HCT116 (cell line): ENCODE results near the gene SEPHS2. TPM values are rescaled to one million over a fixed set of nuclear protein-coding genes. Genes with fewer than 3 reads are reported as not detected.

Experiments used
- ATAC-seq: fragments of 200-7000 bp; cut with Tn5 transposase; 2 replicates; pipeline ENCODE4 v1.9.1; 2020; ENCODE audit warnings: mild to moderate bottlenecking, moderate library complexity
- BruUV-seq: library from RNA; stranded (reverse); fragments of 400-500 nt; replicated peaks from 2 replicates; lab custom pipeline; 2021; lab: Mats Ljungman, UMichigan
- CTCF ChIA-PET: fragments of 300-600 bp; sonication (Branson Sonifier 250); formaldehyde crosslinking; loops from one replicate; lab custom pipeline; 2021; ENCODE audit warnings: antibody characterized with exemption; lab: Charles Lee
- POLR2A ChIA-PET: fragments of 300-600, 350-600 bp; sonication (Branson Sonifier 250); formaldehyde crosslinking; loops from one replicate; lab custom pipeline; 2021; ENCODE audit warnings: antibody characterized with exemption; lab: Charles Lee
- RAD21 ChIA-PET, 2 experiments: fragments of 300-600 bp; sonication (Branson Sonifier 250); formaldehyde crosslinking; loops; one replicate each; lab custom pipeline; 2023; ENCODE audit warnings: low total read pairs in 2 of 2; ENCODE audit not compliant: uncharacterized antibody in 2 of 2, unreplicated experiment in 2 of 2, low non-redundant PET in 1 of 2; lab: Charles Lee
- DNase-seq: peaks from one replicate; pipeline ENCODE4 v3.0.0-alpha.2; 2010; ENCODE audit warnings: low read depth, low spot score
- H2AFZ ChIP-seq: fragments of 200-600 bp; shearing (Covaris generic), sonication (generic); 2 replicates; pipeline ENCODE4 v1.6.1; 2017; ENCODE audit warnings: low read depth, mixed run types, mixed read lengths, antibody characterized with exemption, low read length; ENCODE audit not compliant: poor library complexity, severe bottlenecking
- H3K27ac ChIP-seq: 2 replicates; pipeline ENCODE4 v1.5.1; 2012; ENCODE audit warnings: low read depth, low read length
- H3K27me3 ChIP-seq: fragments of 200-600 bp; sonication (generic); 2 replicates; pipeline ENCODE4 v1.6.1; 2016; ENCODE audit warnings: mixed run types, low read length, mixed read lengths; ENCODE audit not compliant: insufficient read depth
- H3K36me3 ChIP-seq, 2 experiments: fragments of 200-500 bp in 1 of 2; fragments of 200-600 bp in 1 of 2; sonication (Bioruptor generic) in 1 of 2; sonication (generic) in 1 of 2; 2 replicates each; pipeline versions ENCODE4 v1.5.1 to v1.6.1; 2014 to 2016; ENCODE audit warnings: low read length in 2 of 2, inconsistent platforms in 1 of 2, mixed read lengths in 1 of 2, mixed run types in 1 of 2; ENCODE audit not compliant: insufficient read depth in 2 of 2, control insufficient read depth in 1 of 2
- H3K4me1 ChIP-seq, 2 experiments: fragments of 200-600 bp in 1 of 2; sonication (generic) in 1 of 2; 2 replicates each; pipeline versions ENCODE4 v1.5.1 to v1.6.1; 2012 to 2017; ENCODE audit warnings: low read length in 2 of 2, inconsistent platforms in 1 of 2, mild to moderate bottlenecking in 1 of 2, mixed read lengths in 1 of 2, mixed run types in 1 of 2, moderate library complexity in 1 of 2; ENCODE audit not compliant: insufficient read depth in 2 of 2, control insufficient read depth in 1 of 2
- H3K4me2 ChIP-seq: fragments of 200-600 bp; sonication (generic); 2 replicates; pipeline ENCODE4 v1.6.1; 2017; ENCODE audit warnings: mixed run types, low read length, mixed read lengths
- H3K4me3 ChIP-seq, 2 experiments: fragments of 200-600 bp in 1 of 2; sonication (generic) in 1 of 2; replicated peaks in 1 of 2; 2 replicates each; pipeline ENCODE4 v1.5.1; 2011 to 2016; ENCODE audit warnings: low read length in 2 of 2, control low read depth in 1 of 2, low read depth in 1 of 2, mild to moderate bottlenecking in 1 of 2, mixed read lengths in 1 of 2, mixed run types in 1 of 2
- H3K79me2 ChIP-seq: fragments of 200-600 bp; sonication (generic); 2 replicates; pipeline ENCODE4 v1.6.1; 2017; ENCODE audit warnings: mild to moderate bottlenecking, mixed run types, low read length, moderate library complexity, mixed read lengths; ENCODE audit not compliant: insufficient read depth
- H3K9ac ChIP-seq: fragments of 200-600 bp; sonication (generic); 2 replicates; pipeline ENCODE4 v1.6.1; 2016; ENCODE audit warnings: low read length, mixed read lengths
- H3K9me2 ChIP-seq: fragments of 200-600 bp; sonication (generic), shearing (Covaris generic); 2 replicates; pipeline ENCODE4 v1.6.1; 2017; ENCODE audit warnings: mixed run types, mild to moderate bottlenecking, moderate library complexity; ENCODE audit not compliant: insufficient read depth
- H3K9me3 ChIP-seq, 2 experiments: fragments of 200-500 bp in 1 of 2; fragments of 200-600 bp in 1 of 2; sonication (Bioruptor generic) in 1 of 2; sonication (generic) in 1 of 2; 2 replicates each; pipeline ENCODE4 v1.6.1; 2014 to 2017; ENCODE audit warnings: low read length in 2 of 2, mixed read lengths in 2 of 2, inconsistent platforms in 1 of 2, low read depth in 1 of 2, mild to moderate bottlenecking in 1 of 2, mixed run types in 1 of 2, moderate library complexity in 1 of 2; ENCODE audit not compliant: control insufficient read depth in 1 of 2, insufficient read depth in 1 of 2
- H4K20me1 ChIP-seq: fragments of 200-600 bp; sonication (generic), shearing (Covaris generic); 2 replicates; pipeline ENCODE4 v1.6.1; 2017; ENCODE audit warnings: mixed run types, mild to moderate bottlenecking, moderate library complexity; ENCODE audit not compliant: insufficient read depth
- ATF3 ChIP-seq: IDR thresholded peaks from 2 replicates; pipeline ENCODE4 v1.6.1; 2012
- CBX3 ChIP-seq: IDR thresholded peaks from 2 replicates; pipeline ENCODE4 v1.6.1; 2012; ENCODE audit warnings: low read depth
- CEBPB ChIP-seq: IDR thresholded peaks from 2 replicates; pipeline ENCODE4 v1.6.1; 2012; ENCODE audit warnings: low read depth
- EGR1 ChIP-seq: IDR thresholded peaks from 2 replicates; pipeline ENCODE4 v1.6.1; 2012; ENCODE audit warnings: low read depth
- EZH2 ChIP-seq: fragments of 200-600 bp; sonication (generic); IDR thresholded peaks from 2 replicates; pipeline ENCODE4 v1.6.1; 2017; ENCODE audit warnings: antibody characterized with exemption, mixed run types
- EZH2phosphoT487 ChIP-seq: fragments of 200-600 bp; IDR thresholded peaks from 2 replicates; pipeline ENCODE4 v1.6.1; 2018; ENCODE audit warnings: antibody characterized with exemption, borderline replicate concordance
- POLR2AphosphoS5 ChIP-seq: IDR thresholded peaks from 2 replicates; pipeline ENCODE4 v1.6.1; 2011; ENCODE audit warnings: mild to moderate bottlenecking, low read depth, low read length, moderate library complexity
- SIN3A ChIP-seq: IDR thresholded peaks from 2 replicates; pipeline ENCODE4 v1.6.1; 2012; ENCODE audit warnings: low read depth
- SP1 ChIP-seq: IDR thresholded peaks from 2 replicates; pipeline ENCODE4 v1.6.1; 2012; ENCODE audit warnings: low read depth
- TCF7L2 ChIP-seq: IDR thresholded peaks from 2 replicates; pipeline ENCODE4 v1.7.0; 2011; ENCODE audit warnings: borderline replicate concordance, inconsistent platforms; ENCODE audit not compliant: insufficient read depth, insufficient read length; ENCODE audit errors: extremely low read depth
- YY1 ChIP-seq: IDR thresholded peaks from 2 replicates; pipeline ENCODE4 v1.6.1; 2011; ENCODE audit warnings: low read length, low read depth, moderate library complexity, mild to moderate bottlenecking; ENCODE audit not compliant: insufficient replicate concordance; ENCODE audit errors: extremely low read depth
- ZBTB33 ChIP-seq: IDR thresholded peaks from 2 replicates; pipeline ENCODE4 v1.6.1; 2011; ENCODE audit warnings: mild to moderate bottlenecking, low read length, moderate library complexity; ENCODE audit not compliant: insufficient replicate concordance; ENCODE audit errors: extremely low read depth
- intact Hi-C: fragments of 100-400 bp; cut with micrococcal nuclease; formaldehyde crosslinking; loops from 2 replicates; pipeline ENCODE4 v1.10.0; 2022
- total RNA-seq: library from RNA; stranded (reverse); gene quantifications from one replicate; pipeline ENCODE4 v1.2.1, GENCODE V29; 2021; ENCODE audit not compliant: unreplicated experiment
- TF ChIP-seq, protein P1 (sequence below): IDR thresholded peaks from 2 replicates; pipeline ENCODE4 v1.6.1; 2012

Gene SEPHS2
- total RNA-seq, 1 experiment from 2014 or later: 51.3 TPM

DNA sequence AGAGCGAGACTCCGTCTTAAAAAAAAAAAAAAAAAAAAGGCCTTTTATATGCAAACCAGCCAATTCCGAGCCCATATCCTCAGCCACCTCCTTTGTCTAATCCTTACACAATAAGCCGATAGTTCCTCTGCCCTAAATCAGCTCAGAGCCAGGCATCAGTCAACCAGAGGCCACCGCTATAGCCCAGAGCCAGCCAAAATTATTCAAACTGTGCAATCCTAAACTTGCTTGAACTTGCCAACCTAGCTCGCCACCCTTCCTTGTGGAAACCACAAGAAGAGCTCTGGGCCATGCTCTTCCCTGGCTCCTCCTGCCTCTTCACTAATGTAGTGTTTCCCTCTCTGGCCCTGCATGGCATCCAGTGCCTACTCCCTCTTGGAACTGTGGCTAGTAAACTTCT, 44.5 kb upstream of the SEPHS2 start:
- no peaks in the 10 kb centered on the region for H3K9me3 ChIP-seq
- TF ChIP-seq ZBTB33: no peak
- TF ChIP-seq CEBPB: no peak
- TF ChIP-seq EGR1: no peak
- no peak for TF ChIP-seq ATF3
- no peak for TF ChIP-seq YY1
- TF ChIP-seq EZH2: no peak
- no peak for TF ChIP-seq CBX3
- TF ChIP-seq SP1: no peak
- TF ChIP-seq, protein P1, sequence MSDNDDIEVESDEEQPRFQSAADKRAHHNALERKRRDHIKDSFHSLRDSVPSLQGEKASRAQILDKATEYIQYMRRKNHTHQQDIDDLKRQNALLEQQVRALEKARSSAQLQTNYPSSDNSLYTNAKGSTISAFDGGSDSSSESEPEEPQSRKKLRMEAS: no peak
- TF ChIP-seq TCF7L2: no peak
- no peak for TF ChIP-seq EZH2phosphoT487
- TF ChIP-seq SIN3A: no peak
- TF ChIP-seq POLR2AphosphoS5: no peak
- H3K9me2 ChIP-seq: no peaks in the 10 kb centered on the region
- no peaks in the 10 kb centered on the region for H3K36me3 ChIP-seq
- intact Hi-C loops: no loop called here
- no peak for DNase-seq
- no peaks in the 10 kb centered on the region for H3K79me2 ChIP-seq
- ChIA-PET RAD21 (no interaction called here), POLR2A (no interaction called here), CTCF (no interaction called here)
- no peak overlapping the region for H3K27ac ChIP-seq
- no peak for ATAC-seq
- no peak overlapping the region for H3K4me2 ChIP-seq
- no TSS peak for BruUV-seq
- H3K4me1 ChIP-seq: peaks cover 7% of the 10 kb centered on the region in 2 experiments
- H2AFZ ChIP-seq: no peak overlapping the region
- H3K4me3 ChIP-seq: no peak overlapping the region
- H3K9ac ChIP-seq: no peak overlapping the region
- H4K20me1 ChIP-seq: no peaks in the 10 kb centered on the region
- no peaks in the 10 kb centered on the region for H3K27me3 ChIP-seq
